GM12878 (cell line): ENCODE measurements around the gene MRPL27. TPM values are rescaled to one million over a fixed set of nuclear protein-coding genes. Genes with fewer than 3 reads are reported as not detected.

Experiments
- ATAC-seq: fragments of 200-7000 bp; cut with Tn5 transposase; 3 replicates; pipeline ENCODE4 v1.9.1; 2020; ENCODE audit warnings: mild to moderate bottlenecking, moderate library complexity
- BruUV-seq: library from RNA; stranded (reverse); fragments of 400-500 nt; replicated peaks from 2 replicates; lab custom pipeline; 2021; lab: Mats Ljungman, UMichigan
- CTCF ChIA-PET: fragments of 300-600 bp; sonication (Branson Sonifier 250); formaldehyde crosslinking; extraction: SDS; loops from one replicate; lab custom pipeline; 2021; ENCODE audit warnings: inconsistent platforms; lab: Yijun Ruan, JAX
- POLR2A ChIA-PET: fragments of 350-600 bp; formaldehyde crosslinking; extraction: SDS; loops from one replicate; lab custom pipeline; 2021; ENCODE audit warnings: inconsistent platforms; lab: Charles Lee
- RAD21 ChIA-PET: fragments of 300-600 bp; sonication (Branson Sonifier 250); formaldehyde crosslinking; loops from one replicate; lab custom pipeline; 2023; ENCODE audit warnings: antibody characterized with exemption; ENCODE audit not compliant: unreplicated experiment; lab: Charles Lee
- SMC1A ChIA-PET: fragments of 300-600 bp; sonication (Branson Sonifier 250); formaldehyde crosslinking; loops from one replicate; lab custom pipeline; 2023; ENCODE audit not compliant: unreplicated experiment, uncharacterized antibody; lab: Charles Lee
- DNase-seq: peaks from one replicate; pipeline ENCODE4 v3.0.0-alpha.2; 2011; ENCODE audit warnings: low read depth, low spot score
- FAIRE-seq: peaks from 3 replicates; lab custom pipeline; 2011; peaks lifted over from hg19 to GRCh38; lab: Jason Lieb, UNC
- H2AFZ ChIP-seq: 2 replicates; pipeline ENCODE4 v1.6.0; 2011; ENCODE audit warnings: low read depth, low read length, control low read depth; ENCODE audit not compliant: control insufficient read depth
- H3K27ac ChIP-seq: 2 replicates; pipeline ENCODE4 v1.5.1; 2011; ENCODE audit warnings: control low read depth; ENCODE audit not compliant: control insufficient read depth, insufficient read depth
- H3K27me3 ChIP-seq, 2 experiments: replicated peaks in 1 of 2; 2 replicates each; pipeline versions ENCODE4 v1.6.0 to v1.6.1; 2011; ENCODE audit warnings: low read length in 1 of 2; ENCODE audit not compliant: control insufficient read depth in 2 of 2, insufficient read depth in 2 of 2
- H3K36me3 ChIP-seq, 2 experiments: 2 replicates each; pipeline ENCODE4 v1.5.1; 2011; ENCODE audit warnings: low read length in 1 of 2; ENCODE audit not compliant: control insufficient read depth in 2 of 2, insufficient read depth in 2 of 2
- H3K4me1 ChIP-seq: 2 replicates; pipeline ENCODE4 v1.6.1; 2011; ENCODE audit warnings: mild to moderate bottlenecking, low read length, moderate library complexity, mixed read lengths; ENCODE audit not compliant: control insufficient read depth, insufficient read depth
- H3K4me2 ChIP-seq: 2 replicates; pipeline ENCODE4 v1.6.0; 2011; ENCODE audit warnings: control low read depth; ENCODE audit not compliant: control insufficient read depth, insufficient read depth
- H3K4me3 ChIP-seq: fragments of 200-600 bp; sonication (generic); 2 replicates; pipeline ENCODE4 v1.5.1; 2016
- H3K79me2 ChIP-seq: 2 replicates; pipeline ENCODE4 v1.6.0; 2011; ENCODE audit warnings: low read length; ENCODE audit not compliant: control insufficient read depth, insufficient read depth
- H3K9ac ChIP-seq: 2 replicates; pipeline ENCODE4 v1.8.0; 2011; ENCODE audit warnings: low read length, control low read depth, mixed read lengths; ENCODE audit not compliant: control insufficient read depth, insufficient read depth
- H3K9me3 ChIP-seq: replicated peaks from 3 replicates; pipeline ENCODE4 v1.5.1; 2011; ENCODE audit warnings: mild to moderate bottlenecking, low read length; ENCODE audit not compliant: control insufficient read depth, insufficient read depth
- H4K20me1 ChIP-seq: 2 replicates; pipeline ENCODE4 v1.6.0; 2011; ENCODE audit not compliant: control insufficient read depth, insufficient read depth
- ASH2L ChIP-seq: fragments of 300-600, 200-600 bp; sonication (generic); IDR thresholded peaks from 2 replicates; pipeline ENCODE4 v1.6.1; 2017; ENCODE audit warnings: low read depth, mild to moderate bottlenecking, borderline replicate concordance
- BACH1 ChIP-seq: fragments of 450-650 bp; IDR thresholded peaks from 2 replicates; pipeline ENCODE4 v1.6.1; 2017; ENCODE audit warnings: mild to moderate bottlenecking, borderline replicate concordance
- CHD1 ChIP-seq: IDR thresholded peaks from 2 replicates; pipeline ENCODE4 v1.6.1; 2012; ENCODE audit warnings: low read depth, low read length, improper control_type of control experiment
- CREM ChIP-seq: IDR thresholded peaks from 2 replicates; pipeline ENCODE4 v1.6.1; 2014; ENCODE audit warnings: antibody characterized with exemption, low read depth
- DPF2 ChIP-seq: fragments of 450-650 bp; IDR thresholded peaks from 2 replicates; pipeline ENCODE4 v1.6.1; 2017; ENCODE audit warnings: mild to moderate bottlenecking
- HDAC6 ChIP-seq: fragments of 200-600 bp; sonication (generic); IDR thresholded peaks from one replicate; pipeline ENCODE4 v1.8.0; 2017; ENCODE audit warnings: antibody characterized with exemption; ENCODE audit not compliant: unreplicated experiment
- IKZF2 ChIP-seq, 2 experiments: fragments of 450-650 bp; IDR thresholded peaks; 2 replicates each; pipeline ENCODE4 v1.6.1; 2017; ENCODE audit warnings: mild to moderate bottlenecking in 2 of 2, moderate library complexity in 2 of 2
- LARP7 ChIP-seq: fragments of 450-650 bp; IDR thresholded peaks from 2 replicates; pipeline ENCODE4 v1.6.1; 2017; ENCODE audit warnings: mild to moderate bottlenecking
- POU2F2 ChIP-seq: IDR thresholded peaks from 3 replicates; pipeline ENCODE4 v1.6.1; 2011; ENCODE audit warnings: low read depth, mild to moderate bottlenecking, low read length, borderline replicate concordance
- RBBP5 ChIP-seq: fragments of 200-600 bp; sonication (generic); conservative IDR thresholded peaks from 2 replicates; pipeline ENCODE4 v1.6.1; 2016
- TCF7 ChIP-seq: IDR thresholded peaks from 2 replicates; pipeline ENCODE4 v1.6.1; 2014; ENCODE audit warnings: antibody characterized with exemption, borderline replicate concordance
- WGBS: methylation state at CpG from one replicate; pipeline ENCODE4 v1.1.6; 2016; ENCODE audit warnings: low lambda C conversion rate; ENCODE audit not compliant: insufficient replicate concordance, insufficient coverage; ENCODE audit errors: missing lambda C conversion rate; 5-methylcytosine and 5-hydroxymethylcytosine counted together
- in situ Hi-C: fragments of 300-500 bp; cut with MboI; formaldehyde crosslinking; loops from 9 replicates; pipeline ENCODE4 v1.14.3; 2018; ENCODE audit warnings: mixed read lengths
- intact Hi-C: fragments of 100-400 bp; cut with micrococcal nuclease; formaldehyde crosslinking; loops from one replicate; pipeline ENCODE4 v1.14.2; 2022; ENCODE audit not compliant: unreplicated experiment
- polyA plus RNA-seq, 11 experiments: library from polyadenylated mRNA; depleted of rRNA in 4 of 11; unstranded in 6 of 11; stranded (reverse) in 5 of 11; fragments of >200 nt; fragmentation: Nextera tagmentation in 4 of 11; fragmentation: Illumina TruSeq in 1 of 11; extraction: Ambion mirVana in 4 of 11; extraction: Trizol in 1 of 11; gene quantifications; 1 replicate in 1 of 11; 2 replicates in 10 of 11; pipeline versions ENCODE4 v1.2.1 to v1.2.3, GENCODE V29; 2011 to 2016; ENCODE audit warnings: inconsistent platforms in 2 of 11, missing spikeins in 2 of 11, low read depth in 1 of 11
- total RNA-seq, 4 experiments: library from RNA; depleted of rRNA in 3 of 4; stranded (reverse); fragments of >200 nt in 3 of 4; fragmentation: Illumina TruSeq in 1 of 4; extraction: Trizol in 1 of 4; gene quantifications; 2 replicates each; pipeline versions ENCODE4 v1.2.1 to v1.2.3, GENCODE V29; 2013 to 2021
- TF ChIP-seq, protein P1 (sequence below): fragments of 450-650 bp; IDR thresholded peaks from 2 replicates; pipeline ENCODE4 v1.6.1; 2017; ENCODE audit warnings: antibody characterized with exemption, mild to moderate bottlenecking, moderate library complexity
- TF ChIP-seq, protein P2 (sequence below): IDR thresholded peaks from 2 replicates; pipeline ENCODE4 v1.6.1; 2012; ENCODE audit warnings: low read length, inconsistent platforms

MRPL27 gene
- total and polyA plus RNA-seq, 10 of the 15 experiments (the other 5 are each of a cell fraction or from before 2014, with no cell fraction given), result 83.0 to 390 (median 131) TPM

DNA sequence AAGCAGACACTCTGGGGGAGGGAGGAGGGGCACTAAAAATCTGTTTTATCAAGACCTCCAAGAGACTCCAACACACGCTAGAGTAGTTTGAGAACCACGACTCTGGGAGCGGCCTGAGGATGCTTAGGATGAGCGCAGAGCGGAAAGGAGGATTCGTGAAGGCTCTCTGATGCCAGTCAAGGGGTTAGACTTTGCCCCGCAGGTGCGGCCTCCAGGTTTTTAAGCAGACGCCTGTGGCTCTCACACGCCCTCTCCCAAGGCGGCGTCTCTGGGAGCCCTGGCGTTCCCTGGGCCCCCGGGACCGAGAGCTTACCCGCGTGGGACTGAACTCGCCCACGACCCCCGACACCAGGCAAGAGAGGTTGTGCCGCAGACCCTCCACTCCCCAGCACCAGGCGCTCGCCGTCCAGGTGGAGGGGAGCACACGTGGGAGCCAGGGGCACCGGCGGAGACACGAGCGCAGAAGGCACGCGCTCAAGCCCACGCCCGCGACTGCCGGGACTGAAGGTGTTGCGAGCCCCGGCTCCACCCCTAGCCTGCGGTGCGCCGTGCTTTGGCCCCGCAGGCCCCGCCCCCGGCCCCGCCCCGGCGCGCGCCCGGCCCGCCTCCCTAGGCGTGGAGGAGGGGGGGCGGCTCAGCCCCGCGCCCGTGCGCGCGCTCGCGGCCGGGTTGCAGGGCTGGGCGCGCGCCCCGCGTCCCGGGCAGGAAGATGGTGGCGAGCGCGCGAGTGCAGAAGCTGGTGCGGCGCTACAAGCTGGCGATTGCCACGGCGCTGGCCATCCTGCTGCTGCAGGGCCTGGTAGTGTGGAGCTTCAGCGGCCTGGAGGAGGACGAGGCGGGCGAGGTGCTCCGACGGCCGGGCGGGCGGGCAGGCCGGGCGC is 27.3 kb downstream of the MRPL27 start, which contains the start of gene XYLT2 (continued):
- TF ChIP-seq, protein P1, sequence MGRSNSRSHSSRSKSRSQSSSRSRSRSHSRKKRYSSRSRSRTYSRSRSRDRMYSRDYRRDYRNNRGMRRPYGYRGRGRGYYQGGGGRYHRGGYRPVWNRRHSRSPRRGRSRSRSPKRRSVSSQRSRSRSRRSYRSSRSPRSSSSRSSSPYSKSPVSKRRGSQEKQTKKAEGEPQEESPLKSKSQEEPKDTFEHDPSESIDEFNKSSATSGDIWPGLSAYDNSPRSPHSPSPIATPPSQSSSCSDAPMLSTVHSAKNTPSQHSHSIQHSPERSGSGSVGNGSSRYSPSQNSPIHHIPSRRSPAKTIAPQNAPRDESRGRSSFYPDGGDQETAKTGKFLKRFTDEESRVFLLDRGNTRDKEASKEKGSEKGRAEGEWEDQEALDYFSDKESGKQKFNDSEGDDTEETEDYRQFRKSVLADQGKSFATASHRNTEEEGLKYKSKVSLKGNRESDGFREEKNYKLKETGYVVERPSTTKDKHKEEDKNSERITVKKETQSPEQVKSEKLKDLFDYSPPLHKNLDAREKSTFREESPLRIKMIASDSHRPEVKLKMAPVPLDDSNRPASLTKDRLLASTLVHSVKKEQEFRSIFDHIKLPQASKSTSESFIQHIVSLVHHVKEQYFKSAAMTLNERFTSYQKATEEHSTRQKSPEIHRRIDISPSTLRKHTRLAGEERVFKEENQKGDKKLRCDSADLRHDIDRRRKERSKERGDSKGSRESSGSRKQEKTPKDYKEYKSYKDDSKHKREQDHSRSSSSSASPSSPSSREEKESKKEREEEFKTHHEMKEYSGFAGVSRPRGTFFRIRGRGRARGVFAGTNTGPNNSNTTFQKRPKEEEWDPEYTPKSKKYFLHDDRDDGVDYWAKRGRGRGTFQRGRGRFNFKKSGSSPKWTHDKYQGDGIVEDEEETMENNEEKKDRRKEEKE, result no peak
- TF ChIP-seq TCF7 (no peak), POU2F2 (no peak)

DNA sequence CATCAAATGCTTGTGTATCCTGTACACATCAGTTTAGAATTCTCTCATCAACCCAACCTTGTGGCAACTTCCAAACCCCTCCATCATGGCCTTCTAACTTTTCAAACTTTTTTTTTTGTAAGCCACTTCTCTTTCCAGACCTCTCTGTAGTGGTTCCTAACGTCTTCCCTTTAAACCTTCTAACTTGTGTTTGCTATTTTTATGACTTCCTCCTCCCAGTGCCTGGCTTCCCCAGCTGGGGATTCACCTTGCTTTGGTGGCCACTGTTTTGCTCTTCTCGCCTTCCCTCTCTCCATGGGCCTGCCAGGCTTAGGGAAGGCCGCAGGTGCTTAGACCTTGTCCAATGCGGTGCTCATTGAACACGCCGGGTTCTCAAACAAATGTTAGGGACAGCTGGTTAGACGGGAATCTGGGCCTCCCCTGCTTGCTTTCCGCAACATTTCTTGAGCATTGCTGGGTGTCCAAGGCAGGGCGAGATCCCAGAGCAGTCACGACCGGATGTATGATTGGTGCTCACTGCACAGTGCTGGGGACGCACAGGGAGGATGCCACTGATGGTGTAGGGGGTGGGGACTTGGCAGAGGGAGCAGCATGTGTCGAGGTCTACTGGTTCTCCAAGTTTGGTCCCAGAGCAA is 28.1 kb downstream of the MRPL27 start:
- ChIA-PET RAD21 (interaction anchor here (0.8 kb wide), 1 partner anchor 52 kb away, joined by 3 read pairs; the partner anchor contains the start of gene LRRC59), CTCF (interaction anchor here (1.2 to 8.0 kb wide), 3 partner anchors 17 to 251 kb away, joined by 3 to 68 read pairs (median 3); no protein-coding TSS in a partner anchor), POLR2A (interaction anchor here (0.7 to 1.1 kb wide), 2 partner anchors 27 to 29 kb away, joined by 4 read pairs; no protein-coding TSS in a partner anchor), SMC1A (interaction anchor here (0.6 kb wide), 1 partner anchor 28 kb away, joined by 3 read pairs; no protein-coding TSS in a partner anchor)
- Histone ChIP-seq H3K4me1 (peaks cover 3% of the 10 kb centered on the region), H3K4me3 (peak overlapping the region; percentile 70), H4K20me1 (no peaks in the 10 kb centered on the region), H3K27ac (no peak overlapping the region), H3K9me3 (no peaks in the 10 kb centered on the region; the same call in 2 of the 3 replicates), H3K79me2 (peaks cover 5% of the 10 kb centered on the region), H3K4me2 (peak overlapping the region; percentile 96; the same call in 1 of the 2 replicates), H2AFZ (no peak overlapping the region), H3K36me3 (no peaks in the 10 kb centered on the region; a peak in 2 of 4 replicates), H3K9ac (no peak overlapping the region), H3K27me3 (no peaks in the 10 kb centered on the region)
- DNase-seq, result no peak
- no peak for ATAC-seq
- no TSS peak for BruUV-seq
- FAIRE-seq, result no peak
- 61% methylated on average over 13 of the region's 13 CpGs for whole genome bisulfite sequencing
- intact Hi-C loops, result loop anchor here (5.0 kb wide), 2 partner anchors 38 to 132 kb away; partner anchors contain the start of gene RSAD1
- in situ Hi-C loops, result no loop called here
- TF ChIP-seq IKZF2 (IDR thresholded peaks at IDR 0.05), result no peak
- no peak for TF ChIP-seq HDAC6
- TF ChIP-seq CHD1, result no peak
- no peak for TF ChIP-seq BACH1
- TF ChIP-seq ASH2L, result no peak
- no peak for TF ChIP-seq DPF2
- no peak for TF ChIP-seq LARP7
- TF ChIP-seq, protein P2, sequence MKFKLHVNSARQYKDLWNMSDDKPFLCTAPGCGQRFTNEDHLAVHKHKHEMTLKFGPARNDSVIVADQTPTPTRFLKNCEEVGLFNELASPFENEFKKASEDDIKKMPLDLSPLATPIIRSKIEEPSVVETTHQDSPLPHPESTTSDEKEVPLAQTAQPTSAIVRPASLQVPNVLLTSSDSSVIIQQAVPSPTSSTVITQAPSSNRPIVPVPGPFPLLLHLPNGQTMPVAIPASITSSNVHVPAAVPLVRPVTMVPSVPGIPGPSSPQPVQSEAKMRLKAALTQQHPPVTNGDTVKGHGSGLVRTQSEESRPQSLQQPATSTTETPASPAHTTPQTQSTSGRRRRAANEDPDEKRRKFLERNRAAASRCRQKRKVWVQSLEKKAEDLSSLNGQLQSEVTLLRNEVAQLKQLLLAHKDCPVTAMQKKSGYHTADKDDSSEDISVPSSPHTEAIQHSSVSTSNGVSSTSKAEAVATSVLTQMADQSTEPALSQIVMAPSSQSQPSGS, result no peak
- no peak for TF ChIP-seq RBBP5
- TF ChIP-seq CREM, result no peak
